PC-9 (cell line): ENCODE results near the gene FASTKD2.

Experiments used
- EZH2 ChIP-seq: fragments of 200-600 bp; sonication (generic); IDR thresholded peaks from 2 replicates; pipeline ENCODE4 v1.8.0; 2017; ENCODE audit warnings: antibody characterized with exemption, low read depth
- TF ChIP-seq, protein P1 (sequence below): fragments of 200-600 bp; sonication (generic); conservative IDR thresholded peaks from 2 replicates; pipeline ENCODE4 v1.6.1; 2017; ENCODE audit warnings: mixed run types, antibody characterized with exemption, mild to moderate bottlenecking, moderate library complexity

DNA sequence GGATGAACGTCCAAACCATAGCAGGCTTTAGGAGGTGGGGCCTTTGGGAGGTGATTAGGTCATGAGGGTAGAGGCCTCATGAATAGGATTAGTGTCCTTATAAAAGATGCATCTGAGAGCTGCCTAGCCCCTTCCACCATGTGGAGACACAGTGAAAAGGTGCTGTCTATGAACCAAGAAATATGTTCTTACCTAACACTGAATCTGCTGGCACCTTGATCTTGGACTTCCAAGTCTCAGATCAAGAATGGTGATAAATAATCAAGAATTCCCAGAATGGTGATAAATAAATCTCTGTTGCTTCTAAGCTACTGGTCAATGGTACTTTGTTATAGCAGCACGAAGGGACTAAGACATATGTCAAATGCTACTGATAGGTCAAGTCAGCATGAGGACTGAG is 32.1 kb upstream of the FASTKD2 start:
- TF ChIP-seq, protein P1, sequence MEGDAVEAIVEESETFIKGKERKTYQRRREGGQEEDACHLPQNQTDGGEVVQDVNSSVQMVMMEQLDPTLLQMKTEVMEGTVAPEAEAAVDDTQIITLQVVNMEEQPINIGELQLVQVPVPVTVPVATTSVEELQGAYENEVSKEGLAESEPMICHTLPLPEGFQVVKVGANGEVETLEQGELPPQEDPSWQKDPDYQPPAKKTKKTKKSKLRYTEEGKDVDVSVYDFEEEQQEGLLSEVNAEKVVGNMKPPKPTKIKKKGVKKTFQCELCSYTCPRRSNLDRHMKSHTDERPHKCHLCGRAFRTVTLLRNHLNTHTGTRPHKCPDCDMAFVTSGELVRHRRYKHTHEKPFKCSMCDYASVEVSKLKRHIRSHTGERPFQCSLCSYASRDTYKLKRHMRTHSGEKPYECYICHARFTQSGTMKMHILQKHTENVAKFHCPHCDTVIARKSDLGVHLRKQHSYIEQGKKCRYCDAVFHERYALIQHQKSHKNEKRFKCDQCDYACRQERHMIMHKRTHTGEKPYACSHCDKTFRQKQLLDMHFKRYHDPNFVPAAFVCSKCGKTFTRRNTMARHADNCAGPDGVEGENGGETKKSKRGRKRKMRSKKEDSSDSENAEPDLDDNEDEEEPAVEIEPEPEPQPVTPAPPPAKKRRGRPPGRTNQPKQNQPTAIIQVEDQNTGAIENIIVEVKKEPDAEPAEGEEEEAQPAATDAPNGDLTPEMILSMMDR, result no peak
- TF ChIP-seq EZH2, result no peak
